GM23338 (cell line): ENCODE data around the gene MDN1. TPM values are rescaled to one million over a fixed set of nuclear protein-coding genes. Genes with fewer than 3 reads are reported as not detected.

Experiments
- ATAC-seq: fragments of 200-7000 bp; cut with Tn5 transposase; 3 replicates; pipeline ENCODE4 v1.9.1; 2020
- DNase-seq: peaks from one replicate; pipeline ENCODE4 v3.0.0-alpha.2; 2015; ENCODE audit warnings: low spot score
- H2AFZ ChIP-seq: fragments of 200-600 bp; sonication (generic); 2 replicates; pipeline ENCODE4 v1.8.0; 2016; ENCODE audit warnings: antibody characterized with exemption, mild to moderate bottlenecking, moderate library complexity
- H3F3A ChIP-seq: fragments of 200-600 bp; sonication (generic); replicated peaks from 2 replicates; pipeline ENCODE4 v1.8.0; 2017; ENCODE audit warnings: antibody characterized with exemption, mixed run types, low read depth
- H3K27ac ChIP-seq: fragments of 200-600 bp; sonication (generic); 2 replicates; pipeline ENCODE4 v1.6.1; 2016; ENCODE audit warnings: low read depth
- H3K27me3 ChIP-seq: fragments of 200-600 bp; sonication (generic); 2 replicates; pipeline ENCODE4 v1.8.0; 2016; ENCODE audit warnings: mild to moderate bottlenecking, mixed run types, moderate library complexity; ENCODE audit not compliant: insufficient read depth
- H3K36me3 ChIP-seq: fragments of 200-600 bp; sonication (generic); 2 replicates; pipeline ENCODE4 v1.8.0; 2016; ENCODE audit warnings: mild to moderate bottlenecking; ENCODE audit not compliant: insufficient read depth
- H3K4me1 ChIP-seq: fragments of 200-600 bp; sonication (generic); 2 replicates; pipeline ENCODE4 v1.8.0; 2016; ENCODE audit warnings: mild to moderate bottlenecking, moderate library complexity; ENCODE audit not compliant: insufficient read depth
- H3K4me2 ChIP-seq: fragments of 200-600 bp; sonication (generic); 2 replicates; pipeline ENCODE4 v1.7.1; 2017; ENCODE audit warnings: mixed run types
- H3K4me3 ChIP-seq: fragments of 200-600 bp; sonication (generic); 2 replicates; pipeline ENCODE4 v1.6.1; 2016; ENCODE audit warnings: mixed run types
- H3K79me2 ChIP-seq: fragments of 200-600 bp; sonication (generic); replicated peaks from 2 replicates; pipeline ENCODE4 v1.8.0; 2017; ENCODE audit warnings: mild to moderate bottlenecking; ENCODE audit not compliant: insufficient read depth
- H3K9me2 ChIP-seq: fragments of 200-600 bp; sonication (generic); 2 replicates; pipeline ENCODE4 v1.8.0; 2017; ENCODE audit not compliant: insufficient read depth
- H4K20me1 ChIP-seq: fragments of 200-600 bp; sonication (generic); replicated peaks from 2 replicates; pipeline ENCODE4 v1.8.0; 2017; ENCODE audit warnings: mild to moderate bottlenecking; ENCODE audit not compliant: insufficient read depth
- H3K27ac Mint-ChIP-seq: 2 replicates; pipeline ENCODE4 v1.8.0; 2020; ENCODE audit warnings: inconsistent platforms, mild to moderate bottlenecking, moderate library complexity, mixed read lengths
- H3K27me3 Mint-ChIP-seq: 3 replicates; pipeline ENCODE4 v1.8.0; 2022; ENCODE audit warnings: low read depth, mild to moderate bottlenecking, moderate library complexity, mixed read lengths, inconsistent platforms; ENCODE audit not compliant: insufficient read depth, poor library complexity
- H3K36me3 Mint-ChIP-seq: 3 replicates; pipeline ENCODE4 v1.8.0; 2021; ENCODE audit warnings: low read depth, mild to moderate bottlenecking, inconsistent platforms, moderate library complexity, mixed read lengths
- H3K4me1 Mint-ChIP-seq: 3 replicates; pipeline ENCODE4 v1.8.0; 2020; ENCODE audit warnings: mild to moderate bottlenecking, inconsistent platforms, mixed read lengths
- H3K4me3 Mint-ChIP-seq: 3 replicates; pipeline ENCODE4 v1.8.0; 2021; ENCODE audit warnings: moderate library complexity, mild to moderate bottlenecking, inconsistent platforms, mixed read lengths
- H3K9me3 Mint-ChIP-seq: 3 replicates; pipeline ENCODE4 v1.8.0; 2020; ENCODE audit warnings: moderate library complexity, mild to moderate bottlenecking, inconsistent platforms, mixed read lengths
- CREB1 ChIP-seq: fragments of 250-450 bp; sonication (Bioruptor Pico); IDR thresholded peaks from 2 replicates; pipeline ENCODE4 v1.5.0; 2020; ENCODE audit warnings: low read depth, mild to moderate bottlenecking, moderate library complexity
- EZH2 ChIP-seq: fragments of 200-600 bp; sonication (generic); IDR thresholded peaks from one replicate; pipeline ENCODE4 v1.8.0; 2017; ENCODE audit warnings: antibody characterized with exemption, mild to moderate bottlenecking, low read depth; ENCODE audit not compliant: unreplicated experiment
- EZH2phosphoT487 ChIP-seq: fragments of 200-600 bp; sonication (generic); IDR thresholded peaks from one replicate; pipeline ENCODE4 v1.8.1; 2018; ENCODE audit warnings: antibody characterized with exemption; ENCODE audit not compliant: unreplicated experiment
- JUNB ChIP-seq: IDR thresholded peaks from one replicate; pipeline ENCODE4 v1.6.1; 2016; ENCODE audit warnings: antibody characterized with exemption; ENCODE audit not compliant: unreplicated experiment
- NANOG ChIP-seq: IDR thresholded peaks from 2 replicates; pipeline ENCODE4 v1.6.1; 2016; ENCODE audit warnings: antibody characterized with exemption, borderline replicate concordance
- POLR2AphosphoS5 ChIP-seq: IDR thresholded peaks from 2 replicates; pipeline ENCODE4 v1.6.1; 2016; ENCODE audit warnings: antibody characterized with exemption, low read depth
- STAT1 ChIP-seq: IDR thresholded peaks from one replicate; pipeline ENCODE4 v1.6.1; 2016; ENCODE audit warnings: antibody characterized with exemption; ENCODE audit not compliant: unreplicated experiment
- ZNF114 ChIP-seq: fragments of 250-450 bp; sonication (Bioruptor Pico); IDR thresholded peaks from 2 replicates; pipeline ENCODE4 v1.5.0; 2020; ENCODE audit warnings: mild to moderate bottlenecking, moderate library complexity
- ZNF331 ChIP-seq: fragments of 250-450 bp; sonication (Bioruptor Pico); IDR thresholded peaks from 2 replicates; pipeline ENCODE4 v1.5.0; 2020; ENCODE audit warnings: low read depth, mild to moderate bottlenecking, moderate library complexity
- polyA plus RNA-seq: library from polyadenylated mRNA; unstranded; fragments of >200 nt; fragmentation: Nextera tagmentation; extraction: Ambion mirVana; gene quantifications from 2 replicates; pipeline ENCODE4 v1.2.1, GENCODE V29; 2016
- total RNA-seq: library from RNA; depleted of rRNA; stranded (reverse); fragments of >200 nt; shearing (Covaris generic); gene quantifications from 2 replicates; pipeline ENCODE4 v1.2.3, GENCODE V29; 2014
- TF ChIP-seq, protein P1 (sequence below): IDR thresholded peaks from one replicate; pipeline ENCODE4 v1.6.1; 2018; ENCODE audit warnings: antibody characterized with exemption; ENCODE audit not compliant: unreplicated experiment
- TF ChIP-seq, protein P2 (sequence below): fragments of 250-450 bp; sonication (Bioruptor Pico); IDR thresholded peaks from 2 replicates; pipeline ENCODE4 v1.5.0; 2020; ENCODE audit warnings: mild to moderate bottlenecking, moderate library complexity
- TF ChIP-seq, protein P3 (sequence below): IDR thresholded peaks from 2 replicates; pipeline ENCODE4 v1.6.1; 2016; ENCODE audit warnings: antibody characterized with exemption
- TF ChIP-seq, protein P4 (sequence below), 2 experiments: fragments of 200-600 bp in 1 of 2; sonication (generic) in 1 of 2; conservative IDR thresholded peaks; 2 replicates each; pipeline versions ENCODE4 v1.5.1 to v1.6.1; 2016 to 2017; ENCODE audit warnings: antibody characterized with exemption in 2 of 2, low read depth in 2 of 2, mild to moderate bottlenecking in 2 of 2, moderate library complexity in 1 of 2

MDN1 gene
- total and polyA plus RNA-seq, 2 experiments from 2014 or later, result 165 to 217 TPM

DNA sequence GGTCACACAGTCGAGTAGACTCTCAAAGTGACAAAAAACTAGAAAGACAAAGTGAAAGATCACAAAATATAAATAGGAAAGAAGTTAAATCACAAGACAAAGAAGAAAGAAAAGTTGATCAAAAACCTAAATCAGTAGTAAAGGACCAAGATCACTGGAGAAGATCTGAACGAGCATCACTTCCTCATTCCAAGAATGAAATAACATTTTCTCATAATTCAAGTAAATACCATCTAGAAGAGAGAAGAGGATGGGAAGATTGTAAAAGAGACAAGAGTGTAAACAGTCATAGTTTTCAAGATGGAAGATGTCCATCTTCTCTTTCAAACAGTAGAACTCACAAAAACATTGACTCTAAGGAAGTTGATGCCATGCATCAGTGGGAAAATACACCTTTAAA is 43.1 kb upstream of the MDN1 start:
- H3K4me3 Mint-ChIP-seq, result no peak overlapping the region
- 0 out of 2 replicates have a peak, but pooled peaks cover 8% of the 10 kb centered on the region for H4K20me1 ChIP-seq
- TF ChIP-seq ZNF331 (CRISPR knock-in tag) (no peak), CREB1 (CRISPR knock-in tag) (no peak), POLR2AphosphoS5 (no peak), EZH2phosphoT487 (no peak), JUNB (no peak), STAT1 (no peak), EZH2 (no peak), ZNF114 (CRISPR knock-in tag) (no peak), NANOG (no peak)
- TF ChIP-seq, protein P1, sequence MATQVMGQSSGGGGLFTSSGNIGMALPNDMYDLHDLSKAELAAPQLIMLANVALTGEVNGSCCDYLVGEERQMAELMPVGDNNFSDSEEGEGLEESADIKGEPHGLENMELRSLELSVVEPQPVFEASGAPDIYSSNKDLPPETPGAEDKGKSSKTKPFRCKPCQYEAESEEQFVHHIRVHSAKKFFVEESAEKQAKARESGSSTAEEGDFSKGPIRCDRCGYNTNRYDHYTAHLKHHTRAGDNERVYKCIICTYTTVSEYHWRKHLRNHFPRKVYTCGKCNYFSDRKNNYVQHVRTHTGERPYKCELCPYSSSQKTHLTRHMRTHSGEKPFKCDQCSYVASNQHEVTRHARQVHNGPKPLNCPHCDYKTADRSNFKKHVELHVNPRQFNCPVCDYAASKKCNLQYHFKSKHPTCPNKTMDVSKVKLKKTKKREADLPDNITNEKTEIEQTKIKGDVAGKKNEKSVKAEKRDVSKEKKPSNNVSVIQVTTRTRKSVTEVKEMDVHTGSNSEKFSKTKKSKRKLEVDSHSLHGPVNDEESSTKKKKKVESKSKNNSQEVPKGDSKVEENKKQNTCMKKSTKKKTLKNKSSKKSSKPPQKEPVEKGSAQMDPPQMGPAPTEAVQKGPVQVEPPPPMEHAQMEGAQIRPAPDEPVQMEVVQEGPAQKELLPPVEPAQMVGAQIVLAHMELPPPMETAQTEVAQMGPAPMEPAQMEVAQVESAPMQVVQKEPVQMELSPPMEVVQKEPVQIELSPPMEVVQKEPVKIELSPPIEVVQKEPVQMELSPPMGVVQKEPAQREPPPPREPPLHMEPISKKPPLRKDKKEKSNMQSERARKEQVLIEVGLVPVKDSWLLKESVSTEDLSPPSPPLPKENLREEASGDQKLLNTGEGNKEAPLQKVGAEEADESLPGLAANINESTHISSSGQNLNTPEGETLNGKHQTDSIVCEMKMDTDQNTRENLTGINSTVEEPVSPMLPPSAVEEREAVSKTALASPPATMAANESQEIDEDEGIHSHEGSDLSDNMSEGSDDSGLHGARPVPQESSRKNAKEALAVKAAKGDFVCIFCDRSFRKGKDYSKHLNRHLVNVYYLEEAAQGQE, result no peak
- TF ChIP-seq, protein P2, sequence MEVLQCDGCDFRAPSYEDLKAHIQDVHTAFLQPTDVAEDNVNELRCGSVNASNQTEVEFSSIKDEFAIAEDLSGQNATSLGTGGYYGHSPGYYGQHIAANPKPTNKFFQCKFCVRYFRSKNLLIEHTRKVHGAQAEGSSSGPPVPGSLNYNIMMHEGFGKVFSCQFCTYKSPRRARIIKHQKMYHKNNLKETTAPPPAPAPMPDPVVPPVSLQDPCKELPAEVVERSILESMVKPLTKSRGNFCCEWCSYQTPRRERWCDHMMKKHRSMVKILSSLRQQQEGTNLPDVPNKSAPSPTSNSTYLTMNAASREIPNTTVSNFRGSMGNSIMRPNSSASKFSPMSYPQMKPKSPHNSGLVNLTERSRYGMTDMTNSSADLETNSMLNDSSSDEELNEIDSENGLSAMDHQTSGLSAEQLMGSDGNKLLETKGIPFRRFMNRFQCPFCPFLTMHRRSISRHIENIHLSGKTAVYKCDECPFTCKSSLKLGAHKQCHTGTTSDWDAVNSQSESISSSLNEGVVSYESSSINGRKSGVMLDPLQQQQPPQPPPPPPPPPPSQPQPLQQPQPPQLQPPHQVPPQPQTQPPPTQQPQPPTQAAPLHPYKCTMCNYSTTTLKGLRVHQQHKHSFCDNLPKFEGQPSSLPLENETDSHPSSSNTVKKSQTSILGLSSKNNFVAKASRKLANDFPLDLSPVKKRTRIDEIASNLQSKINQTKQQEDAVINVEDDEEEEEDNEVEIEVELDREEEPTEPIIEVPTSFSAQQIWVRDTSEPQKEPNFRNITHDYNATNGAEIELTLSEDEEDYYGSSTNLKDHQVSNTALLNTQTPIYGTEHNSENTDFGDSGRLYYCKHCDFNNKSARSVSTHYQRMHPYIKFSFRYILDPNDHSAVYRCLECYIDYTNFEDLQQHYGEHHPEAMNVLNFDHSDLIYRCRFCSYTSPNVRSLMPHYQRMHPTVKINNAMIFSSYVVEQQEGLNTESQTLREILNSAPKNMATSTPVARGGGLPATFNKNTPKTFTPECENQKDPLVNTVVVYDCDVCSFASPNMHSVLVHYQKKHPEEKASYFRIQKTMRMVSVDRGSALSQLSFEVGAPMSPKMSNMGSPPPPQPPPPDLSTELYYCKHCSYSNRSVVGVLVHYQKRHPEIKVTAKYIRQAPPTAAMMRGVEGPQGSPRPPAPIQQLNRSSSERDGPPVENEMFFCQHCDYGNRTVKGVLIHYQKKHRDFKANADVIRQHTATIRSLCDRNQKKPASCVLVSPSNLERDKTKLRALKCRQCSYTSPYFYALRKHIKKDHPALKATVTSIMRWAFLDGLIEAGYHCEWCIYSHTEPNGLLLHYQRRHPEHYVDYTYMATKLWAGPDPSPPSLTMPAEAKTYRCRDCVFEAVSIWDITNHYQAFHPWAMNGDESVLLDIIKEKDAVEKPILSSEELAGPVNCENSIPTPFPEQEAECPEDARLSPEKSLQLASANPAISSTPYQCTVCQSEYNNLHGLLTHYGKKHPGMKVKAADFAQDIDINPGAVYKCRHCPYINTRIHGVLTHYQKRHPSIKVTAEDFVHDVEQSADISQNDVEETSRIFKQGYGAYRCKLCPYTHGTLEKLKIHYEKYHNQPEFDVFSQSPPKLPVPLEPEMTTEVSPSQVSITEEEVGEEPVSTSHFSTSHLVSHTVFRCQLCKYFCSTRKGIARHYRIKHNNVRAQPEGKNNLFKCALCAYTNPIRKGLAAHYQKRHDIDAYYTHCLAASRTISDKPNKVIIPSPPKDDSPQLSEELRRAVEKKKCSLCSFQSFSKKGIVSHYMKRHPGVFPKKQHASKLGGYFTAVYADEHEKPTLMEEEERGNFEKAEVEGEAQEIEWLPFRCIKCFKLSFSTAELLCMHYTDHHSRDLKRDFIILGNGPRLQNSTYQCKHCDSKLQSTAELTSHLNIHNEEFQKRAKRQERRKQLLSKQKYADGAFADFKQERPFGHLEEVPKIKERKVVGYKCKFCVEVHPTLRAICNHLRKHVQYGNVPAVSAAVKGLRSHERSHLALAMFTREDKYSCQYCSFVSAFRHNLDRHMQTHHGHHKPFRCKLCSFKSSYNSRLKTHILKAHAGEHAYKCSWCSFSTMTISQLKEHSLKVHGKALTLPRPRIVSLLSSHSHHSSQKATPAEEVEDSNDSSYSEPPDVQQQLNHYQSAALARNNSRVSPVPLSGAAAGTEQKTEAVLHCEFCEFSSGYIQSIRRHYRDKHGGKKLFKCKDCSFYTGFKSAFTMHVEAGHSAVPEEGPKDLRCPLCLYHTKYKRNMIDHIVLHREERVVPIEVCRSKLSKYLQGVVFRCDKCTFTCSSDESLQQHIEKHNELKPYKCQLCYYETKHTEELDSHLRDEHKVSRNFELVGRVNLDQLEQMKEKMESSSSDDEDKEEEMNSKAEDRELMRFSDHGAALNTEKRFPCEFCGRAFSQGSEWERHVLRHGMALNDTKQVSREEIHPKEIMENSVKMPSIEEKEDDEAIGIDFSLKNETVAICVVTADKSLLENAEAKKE (CRISPR knock-in tag), result no peak
- TF ChIP-seq, protein P3, sequence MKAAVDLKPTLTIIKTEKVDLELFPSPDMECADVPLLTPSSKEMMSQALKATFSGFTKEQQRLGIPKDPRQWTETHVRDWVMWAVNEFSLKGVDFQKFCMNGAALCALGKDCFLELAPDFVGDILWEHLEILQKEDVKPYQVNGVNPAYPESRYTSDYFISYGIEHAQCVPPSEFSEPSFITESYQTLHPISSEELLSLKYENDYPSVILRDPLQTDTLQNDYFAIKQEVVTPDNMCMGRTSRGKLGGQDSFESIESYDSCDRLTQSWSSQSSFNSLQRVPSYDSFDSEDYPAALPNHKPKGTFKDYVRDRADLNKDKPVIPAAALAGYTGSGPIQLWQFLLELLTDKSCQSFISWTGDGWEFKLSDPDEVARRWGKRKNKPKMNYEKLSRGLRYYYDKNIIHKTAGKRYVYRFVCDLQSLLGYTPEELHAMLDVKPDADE, result no peak
- TF ChIP-seq, protein P4, sequence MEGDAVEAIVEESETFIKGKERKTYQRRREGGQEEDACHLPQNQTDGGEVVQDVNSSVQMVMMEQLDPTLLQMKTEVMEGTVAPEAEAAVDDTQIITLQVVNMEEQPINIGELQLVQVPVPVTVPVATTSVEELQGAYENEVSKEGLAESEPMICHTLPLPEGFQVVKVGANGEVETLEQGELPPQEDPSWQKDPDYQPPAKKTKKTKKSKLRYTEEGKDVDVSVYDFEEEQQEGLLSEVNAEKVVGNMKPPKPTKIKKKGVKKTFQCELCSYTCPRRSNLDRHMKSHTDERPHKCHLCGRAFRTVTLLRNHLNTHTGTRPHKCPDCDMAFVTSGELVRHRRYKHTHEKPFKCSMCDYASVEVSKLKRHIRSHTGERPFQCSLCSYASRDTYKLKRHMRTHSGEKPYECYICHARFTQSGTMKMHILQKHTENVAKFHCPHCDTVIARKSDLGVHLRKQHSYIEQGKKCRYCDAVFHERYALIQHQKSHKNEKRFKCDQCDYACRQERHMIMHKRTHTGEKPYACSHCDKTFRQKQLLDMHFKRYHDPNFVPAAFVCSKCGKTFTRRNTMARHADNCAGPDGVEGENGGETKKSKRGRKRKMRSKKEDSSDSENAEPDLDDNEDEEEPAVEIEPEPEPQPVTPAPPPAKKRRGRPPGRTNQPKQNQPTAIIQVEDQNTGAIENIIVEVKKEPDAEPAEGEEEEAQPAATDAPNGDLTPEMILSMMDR (conservative IDR thresholded peaks at IDR 0.05; ENCODE audit: low read depth in 2 of 2), result no peak
- no peak overlapping the region for H2AFZ ChIP-seq
- no peak overlapping the region for H3K27ac ChIP-seq
- ATAC-seq (no peak), DNase-seq (no peak)
- no peak overlapping the region for H3K4me3 ChIP-seq
- H3K79me2 ChIP-seq, result no peaks in the 10 kb centered on the region
- peaks cover 2% of the 10 kb centered on the region for H3K27me3 Mint-ChIP-seq
- no peaks in the 10 kb centered on the region for H3K9me2 ChIP-seq
- H3K36me3 ChIP-seq, result peaks cover 61% of the 10 kb centered on the region
- H3K36me3 Mint-ChIP-seq, result peaks cover 86% of the 10 kb centered on the region
- H3K4me1 ChIP-seq, result no peaks in the 10 kb centered on the region
- peaks cover 3% of the 10 kb centered on the region; the same call in 1 of the 2 replicates for H3F3A ChIP-seq
- no peak overlapping the region for H3K4me2 ChIP-seq
- no peak overlapping the region for H3K27ac Mint-ChIP-seq
- H3K9me3 Mint-ChIP-seq, result peaks cover 4% of the 10 kb centered on the region; the same call in 2 of the 3 replicates
- no peaks in the 10 kb centered on the region for H3K4me1 Mint-ChIP-seq
- H3K27me3 ChIP-seq, result no peaks in the 10 kb centered on the region
